HG03175 (cell line): ENCODE results near the gene METTL4.

Source experiments
- ATAC-seq: cut with Tn5 transposase; IDR thresholded peaks from one replicate; pipeline ENCODE4 v1.9.1; 2021; ENCODE audit warnings: mild to moderate bottlenecking, moderate library complexity; ENCODE audit not compliant: unreplicated experiment

The METTL4 gene, protein sequence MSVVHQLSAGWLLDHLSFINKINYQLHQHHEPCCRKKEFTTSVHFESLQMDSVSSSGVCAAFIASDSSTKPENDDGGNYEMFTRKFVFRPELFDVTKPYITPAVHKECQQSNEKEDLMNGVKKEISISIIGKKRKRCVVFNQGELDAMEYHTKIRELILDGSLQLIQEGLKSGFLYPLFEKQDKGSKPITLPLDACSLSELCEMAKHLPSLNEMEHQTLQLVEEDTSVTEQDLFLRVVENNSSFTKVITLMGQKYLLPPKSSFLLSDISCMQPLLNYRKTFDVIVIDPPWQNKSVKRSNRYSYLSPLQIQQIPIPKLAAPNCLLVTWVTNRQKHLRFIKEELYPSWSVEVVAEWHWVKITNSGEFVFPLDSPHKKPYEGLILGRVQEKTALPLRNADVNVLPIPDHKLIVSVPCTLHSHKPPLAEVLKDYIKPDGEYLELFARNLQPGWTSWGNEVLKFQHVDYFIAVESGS

DNA sequence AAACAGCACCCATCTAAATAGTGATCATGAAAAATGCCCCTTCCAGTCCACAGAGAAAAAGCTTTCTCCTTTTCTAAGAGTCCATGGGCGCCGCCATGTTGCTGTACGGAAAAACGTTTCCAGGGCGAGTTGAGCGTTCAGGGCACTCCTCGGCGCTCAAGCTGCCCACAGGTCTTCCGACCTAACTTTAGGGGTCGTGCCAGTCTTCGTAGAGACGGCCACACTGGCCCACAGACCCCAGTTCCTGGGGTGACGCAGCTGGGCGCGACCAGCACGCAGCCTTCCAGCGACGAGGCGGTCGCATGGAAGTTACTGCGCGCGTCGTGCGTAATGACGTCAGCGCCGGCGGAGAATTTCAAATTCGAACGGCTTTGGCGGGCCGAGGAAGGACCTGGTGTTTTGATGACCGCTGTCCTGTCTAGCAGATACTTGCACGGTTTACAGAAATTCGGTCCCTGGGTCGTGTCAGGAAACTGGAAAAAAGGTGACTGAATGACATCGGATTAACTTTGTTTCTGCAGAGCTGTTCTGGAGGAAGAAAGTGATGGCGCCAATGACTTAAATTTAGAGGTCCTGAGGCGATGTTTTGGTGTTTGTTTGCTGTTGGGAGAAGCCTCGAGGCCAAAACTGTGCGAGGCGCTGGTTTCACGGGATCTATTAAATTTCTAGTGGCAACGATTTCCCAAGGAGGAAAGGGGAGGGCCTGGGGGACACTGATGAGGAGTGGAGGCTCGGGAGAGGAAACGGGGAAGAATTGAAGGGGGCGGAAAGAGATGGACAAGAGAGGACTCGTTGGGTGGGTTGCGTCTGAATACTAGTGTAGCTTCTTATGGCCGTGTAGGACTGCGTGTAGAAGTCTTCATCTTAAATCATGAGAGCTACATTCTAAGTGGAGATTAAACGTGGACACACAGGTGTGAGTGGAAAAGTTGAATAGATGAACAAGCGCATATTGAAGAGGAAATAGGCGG, at the start of gene METTL4, which contains the start of gene NDC80:
Gene METTL4, minus strand, starts transcription at position 306 of the 971 bp plus-strand sequence. CDS start 4,289 bp downstream, outside the sequence.
Gene NDC80, plus strand, starts transcription at position 358 of the 971 bp plus-strand sequence. CDS start 1,429 bp downstream, outside the sequence.
- peak; percentile 75 for ATAC-seq

DNA sequence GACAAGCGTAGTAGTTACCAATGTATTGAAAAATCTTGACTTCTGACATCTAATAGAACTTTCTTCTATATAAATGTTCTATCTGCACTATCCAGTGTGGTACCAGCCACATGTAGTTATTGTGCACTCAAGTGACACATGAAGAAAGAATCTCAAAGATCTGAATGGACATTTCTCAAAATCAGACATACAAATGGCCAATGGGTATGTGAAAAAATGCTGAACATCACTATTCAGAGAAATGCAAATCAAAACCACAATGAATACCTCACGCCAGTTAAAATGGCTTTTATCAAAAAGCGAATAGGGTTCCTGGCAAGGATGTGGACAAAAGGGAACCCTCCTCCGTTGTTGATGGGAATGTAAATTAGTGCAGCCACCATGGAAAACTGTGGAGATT, 46.7 kb upstream of the METTL4 start:
- no peak for ATAC-seq

DNA sequence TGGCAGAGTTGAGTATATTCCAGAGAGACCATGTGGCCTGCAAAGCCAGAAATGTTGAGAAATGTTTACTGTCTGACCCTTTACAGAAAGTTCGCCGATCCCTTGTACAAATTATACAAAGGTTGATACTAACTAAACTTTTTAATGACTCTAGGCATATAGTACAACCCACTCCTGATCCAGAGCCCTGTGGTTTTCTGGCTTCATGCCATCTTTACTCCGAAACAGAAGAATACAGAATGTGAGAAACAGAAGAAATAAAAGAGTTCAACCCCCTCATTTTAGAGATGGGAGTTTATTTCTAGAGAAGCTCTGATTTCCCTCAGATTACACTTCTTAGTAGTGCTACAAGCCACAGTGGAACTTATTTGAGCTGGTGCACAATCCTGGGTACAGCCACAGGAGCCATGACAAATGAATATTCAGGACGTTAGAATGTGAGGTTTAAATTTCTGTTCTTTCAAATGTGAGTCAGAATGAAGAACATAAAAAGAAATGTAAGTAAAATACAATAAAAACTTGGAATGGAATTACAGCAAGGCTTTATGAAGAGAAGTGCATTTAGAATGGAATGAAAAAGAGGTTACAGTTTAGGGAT, 46.2 kb upstream of the METTL4 start:
- no peak for ATAC-seq

DNA sequence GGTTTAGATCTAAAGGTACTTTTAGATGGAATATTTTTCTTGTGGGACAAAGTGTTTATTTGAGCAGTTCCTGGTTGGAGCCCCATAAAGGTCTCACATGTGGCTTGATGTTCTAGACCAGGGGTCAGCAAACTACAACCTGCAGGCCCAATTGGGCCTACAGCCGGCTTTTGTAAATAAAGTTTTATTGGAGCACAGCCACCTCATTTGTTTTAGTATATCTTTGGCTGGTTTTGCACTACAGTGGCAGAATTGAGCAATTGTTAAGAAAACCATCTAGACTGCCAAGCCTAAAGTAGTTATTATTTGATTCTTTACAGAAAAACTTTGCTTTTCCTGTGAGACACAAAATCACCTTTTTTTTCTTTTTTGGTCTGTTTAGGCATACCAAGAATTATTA, 41.7 kb upstream of the METTL4 start:
- ATAC-seq: no peak

DNA sequence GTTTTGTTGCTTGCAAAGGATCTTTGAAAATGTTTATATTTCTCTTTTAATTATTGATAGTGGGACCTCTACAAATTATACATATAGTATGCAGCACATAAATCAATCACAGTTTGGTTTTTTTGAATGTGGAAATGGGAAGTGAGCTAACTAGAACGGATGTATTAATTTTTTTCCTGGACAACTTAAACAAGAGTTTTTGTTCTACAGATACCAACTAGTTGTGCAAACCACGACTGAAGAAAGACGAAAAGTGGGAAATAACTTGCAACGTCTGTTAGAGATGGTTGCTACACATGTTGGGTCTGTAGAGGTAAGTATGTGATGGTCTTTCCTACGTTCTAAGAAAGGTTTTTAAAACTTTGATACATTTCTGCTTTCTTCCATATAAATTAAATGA, 39.2 kb upstream of the METTL4 start:
- ATAC-seq: no peak

DNA sequence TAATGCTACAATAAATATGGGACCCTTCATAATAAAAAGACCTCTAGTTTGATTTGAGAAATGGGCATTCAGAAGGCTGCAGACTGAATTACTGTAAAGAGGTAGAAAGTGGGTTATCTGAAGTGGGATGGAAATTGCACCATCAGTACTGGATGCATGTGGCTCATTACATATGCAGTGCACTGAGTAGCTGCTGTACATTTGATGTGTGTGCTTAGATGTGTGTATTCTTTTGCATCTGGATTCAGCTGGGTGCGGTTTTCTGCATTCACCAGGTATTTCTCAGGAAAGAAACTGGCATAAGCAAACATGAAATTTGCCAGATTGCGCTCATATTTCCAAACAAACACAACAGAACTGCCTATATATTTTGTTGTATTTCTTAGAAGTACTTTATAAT, 38.3 kb upstream of the METTL4 start:
- ATAC-seq: no peak

DNA sequence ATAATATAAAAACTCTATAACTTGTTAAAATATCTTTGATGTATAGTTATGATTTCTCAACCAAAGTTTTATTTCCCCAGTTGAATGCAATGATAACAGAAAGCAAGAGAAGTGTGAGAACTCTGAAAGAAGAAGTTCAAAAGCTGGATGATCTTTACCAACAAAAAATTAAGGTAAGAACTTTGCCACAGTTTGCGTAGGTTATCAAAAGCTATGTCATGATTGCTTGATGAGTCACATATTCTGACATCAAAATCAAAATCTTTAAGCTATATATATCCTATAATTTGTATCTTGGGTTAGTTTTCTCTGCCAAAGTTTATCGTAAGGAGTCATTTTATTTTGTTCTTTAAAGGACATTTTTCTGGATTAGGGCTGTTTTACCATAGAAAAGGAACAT, 35.0 kb upstream of the METTL4 start:
- no peak for ATAC-seq

DNA sequence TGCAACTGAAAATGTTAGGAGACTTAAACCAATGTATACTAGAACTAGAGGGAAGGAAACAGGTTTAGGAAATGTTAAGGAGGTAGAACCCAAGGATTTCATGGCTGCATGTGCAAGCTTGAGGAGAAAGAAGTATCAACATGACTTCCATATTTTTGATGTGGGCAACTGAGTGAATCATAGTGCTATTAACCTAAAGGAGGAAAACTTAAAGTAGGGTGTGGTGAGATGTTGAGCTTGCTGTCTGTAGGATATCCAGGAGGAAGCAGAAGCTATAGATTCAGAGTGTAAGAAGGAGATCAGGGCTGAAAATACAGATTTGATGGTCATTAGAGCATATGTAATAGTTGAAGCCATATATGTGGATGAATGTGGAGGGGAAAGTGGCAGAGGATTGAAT, 31.5 kb upstream of the METTL4 start:
- ATAC-seq: no peak

DNA sequence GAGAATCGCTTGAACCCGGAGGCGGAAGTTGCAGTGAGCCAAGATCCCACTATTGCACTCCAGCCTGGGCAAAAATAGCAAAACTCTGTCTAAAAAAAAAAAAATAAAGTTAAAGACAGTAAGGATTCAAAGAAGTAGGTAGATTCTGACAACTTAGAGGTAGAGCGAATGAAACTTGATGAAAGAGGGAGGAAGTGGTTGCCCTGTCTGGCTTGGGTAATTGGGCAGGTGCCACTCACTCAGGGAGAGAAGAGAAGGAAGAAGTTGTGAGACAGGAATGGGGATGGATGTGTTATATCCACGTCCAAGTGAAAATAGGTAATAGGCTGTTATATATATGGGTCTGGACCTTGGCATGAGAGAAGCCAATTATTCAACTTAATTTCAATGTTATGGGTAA, 26.3 kb upstream of the METTL4 start:
- ATAC-seq: no peak

DNA sequence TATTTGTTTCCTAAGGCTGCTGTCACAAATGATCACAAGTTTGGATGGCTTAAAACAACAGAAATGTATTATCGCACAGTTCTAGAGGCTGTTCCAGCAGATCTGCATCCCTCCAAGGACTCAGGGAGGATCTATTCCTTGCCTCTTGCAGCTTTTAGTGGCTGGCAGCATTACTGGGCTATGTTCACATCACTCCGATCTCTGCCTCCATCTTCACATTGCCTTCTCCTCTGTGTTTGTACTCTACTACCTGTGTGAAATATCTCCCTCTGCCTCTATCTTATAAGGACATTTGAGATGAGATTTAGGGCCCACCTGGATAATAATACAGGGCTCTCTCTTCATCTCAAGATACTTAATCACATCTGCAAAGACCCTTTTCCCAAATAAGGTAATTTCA, 19.0 kb upstream of the METTL4 start:
- no peak for ATAC-seq

DNA sequence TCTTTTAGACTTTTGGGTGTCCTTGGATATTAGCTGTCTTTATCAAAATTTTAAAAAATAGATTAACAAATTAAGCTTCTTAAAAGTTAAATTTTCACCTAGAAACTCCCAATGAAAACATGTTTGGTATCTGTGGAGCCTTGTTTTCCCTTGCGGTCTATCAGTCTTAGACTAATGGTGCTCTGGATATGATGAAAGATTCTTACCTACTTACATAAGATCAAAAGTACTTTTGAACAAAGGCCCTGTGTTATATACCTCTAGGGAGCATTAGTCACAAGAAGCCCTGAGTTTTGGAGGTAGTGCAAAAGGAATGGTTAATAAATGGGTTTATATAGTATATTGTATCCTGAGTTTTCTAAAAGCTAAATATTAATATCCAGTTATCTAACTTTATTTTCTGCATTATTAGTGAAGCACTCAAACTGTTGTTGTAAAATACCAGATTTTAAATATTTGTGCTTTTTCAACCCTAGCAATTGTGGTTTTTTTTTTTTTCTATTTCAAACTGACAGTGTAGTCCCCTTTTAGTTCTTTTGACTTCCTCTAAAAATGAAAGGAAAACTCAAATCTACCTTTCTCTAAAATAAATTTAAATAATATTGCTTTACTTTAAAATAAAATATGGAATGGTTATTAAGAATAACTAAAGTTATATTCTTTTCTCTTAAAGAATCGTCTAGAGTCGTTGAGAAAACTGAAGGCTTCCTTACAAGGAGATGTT, 18.2 kb upstream of the METTL4 start:
- ATAC-seq: no peak

DNA sequence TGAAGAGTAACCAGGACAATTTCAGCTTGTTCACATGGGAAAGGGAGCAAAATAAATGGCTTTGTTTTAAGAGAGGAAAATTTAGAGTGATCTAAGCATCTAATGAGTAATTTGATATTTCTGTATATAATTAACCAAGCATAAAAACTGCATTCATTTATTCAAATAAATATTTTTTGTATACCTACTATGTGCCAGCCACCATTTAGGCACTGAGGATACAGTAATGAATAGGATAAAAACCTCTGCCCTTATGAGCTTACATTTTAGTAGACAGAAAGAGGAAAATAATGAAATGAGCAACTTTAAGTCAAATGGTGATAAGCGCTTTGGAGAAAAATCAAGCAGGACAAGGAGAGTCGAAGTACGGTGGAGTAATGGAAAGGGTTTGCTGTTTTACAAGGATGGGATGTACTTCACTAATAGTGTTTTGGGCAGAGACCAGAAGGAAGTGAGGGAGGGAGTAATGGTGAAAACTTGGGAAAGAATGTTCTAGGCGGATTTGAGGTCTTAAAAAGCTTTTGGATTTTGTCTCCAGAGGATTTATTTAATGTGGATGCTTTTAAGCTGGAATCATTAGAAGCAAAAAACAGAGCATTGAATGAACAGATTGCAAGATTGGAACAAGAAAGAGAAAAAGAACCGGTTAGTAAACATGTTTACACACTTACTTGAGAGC, 17.5 kb upstream of the METTL4 start:
- ATAC-seq: no peak

DNA sequence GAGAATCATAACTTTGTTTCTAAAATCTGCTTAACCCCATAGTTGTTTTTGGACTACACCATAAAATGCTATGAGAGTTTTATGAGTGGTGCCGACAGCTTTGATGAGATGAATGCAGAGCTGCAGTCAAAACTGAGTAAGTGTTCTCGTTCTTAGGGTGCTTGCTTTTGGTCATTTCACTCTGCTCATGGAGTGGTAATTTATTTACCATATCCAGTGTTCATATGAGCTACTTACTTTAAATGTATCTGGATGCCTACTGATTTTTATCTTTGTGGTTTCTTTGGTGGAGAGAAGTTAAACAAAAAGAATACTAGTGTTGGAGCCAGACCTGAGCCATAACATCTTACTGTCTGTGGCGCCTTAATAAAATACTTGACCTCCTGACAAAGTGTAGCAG, 16.5 kb upstream of the METTL4 start:
- no peak for ATAC-seq

DNA sequence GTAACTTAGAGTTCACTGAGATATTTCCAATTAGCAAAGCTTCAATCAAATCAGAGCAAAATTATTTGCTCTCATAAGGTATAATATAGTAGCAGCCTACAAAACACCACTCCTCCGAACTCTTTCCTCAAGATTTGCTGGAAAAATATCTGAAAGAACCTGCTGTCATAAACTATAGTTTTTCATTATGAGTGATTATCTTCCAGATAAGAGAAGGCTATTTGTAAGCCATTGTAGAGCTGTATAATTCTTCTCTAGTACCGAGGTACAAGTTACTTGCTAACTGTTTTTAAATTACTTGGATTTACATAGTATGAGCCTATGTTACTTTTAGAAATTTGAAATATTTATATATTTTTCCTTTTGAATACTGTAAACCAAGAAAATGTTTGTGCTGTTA, 2.1 kb upstream of the METTL4 start:
- ATAC-seq: no peak

DNA sequence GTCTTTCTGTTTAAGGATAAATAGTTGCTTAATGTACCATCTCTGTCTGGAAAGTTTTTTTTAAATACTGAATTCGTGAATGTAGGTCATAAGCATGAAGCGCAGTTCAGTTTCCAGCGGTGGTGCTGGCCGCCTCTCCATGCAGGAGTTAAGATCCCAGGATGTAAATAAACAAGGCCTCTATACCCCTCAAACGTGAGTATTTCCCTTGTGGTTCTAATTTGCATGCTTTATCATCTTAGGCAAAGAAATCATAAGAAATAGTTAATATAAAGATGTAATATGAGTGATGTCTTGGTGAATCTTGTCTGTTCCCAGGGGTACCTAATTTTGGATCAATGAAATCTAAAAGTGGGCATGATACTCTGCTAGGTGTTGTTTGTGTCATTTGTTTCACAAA, 1.6 kb upstream of the METTL4 start:
- no peak for ATAC-seq

DNA sequence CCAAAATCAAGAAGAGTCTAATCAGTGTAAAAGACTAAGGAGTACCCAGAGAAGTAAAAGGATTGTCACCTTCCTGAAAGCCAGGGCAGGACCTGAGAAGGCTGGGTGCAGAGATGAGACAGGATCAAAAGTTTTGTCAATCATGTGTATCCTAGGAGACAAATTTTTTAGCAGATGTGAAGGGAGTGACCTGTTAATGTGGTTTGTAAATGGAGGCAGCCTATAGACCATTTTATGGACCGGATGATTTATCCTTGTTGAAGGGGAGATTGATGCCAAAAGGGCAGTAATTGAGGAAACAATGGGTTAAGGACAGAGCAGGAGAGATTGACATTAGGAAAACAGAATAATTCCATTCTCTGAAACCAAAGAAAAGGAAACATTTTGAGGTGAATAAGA, 865 bp upstream of the METTL4 start:
- peak; percentile 22 for ATAC-seq

DNA sequence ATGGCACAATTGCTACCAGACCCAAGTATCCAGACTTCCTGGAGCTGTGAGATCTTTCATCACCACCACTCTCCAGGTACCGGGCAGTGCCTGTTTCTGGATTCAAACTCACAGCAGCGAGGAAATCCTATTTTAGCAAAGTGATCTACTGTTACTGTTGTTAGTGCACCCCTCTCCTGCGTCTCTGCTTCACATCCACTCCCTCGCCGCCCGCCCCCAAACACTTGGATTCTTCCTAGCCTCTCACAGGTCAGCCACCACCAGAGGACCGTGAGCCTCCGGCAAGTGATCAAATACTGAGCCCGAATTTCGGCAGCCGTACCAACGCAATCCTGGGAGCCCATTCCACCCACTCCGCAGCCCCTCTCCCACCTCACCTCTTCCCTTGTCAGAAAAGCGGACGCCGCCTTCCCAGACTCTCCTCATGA, 519 bp downstream of the METTL4 start:
- peak; percentile 48 for ATAC-seq

DNA sequence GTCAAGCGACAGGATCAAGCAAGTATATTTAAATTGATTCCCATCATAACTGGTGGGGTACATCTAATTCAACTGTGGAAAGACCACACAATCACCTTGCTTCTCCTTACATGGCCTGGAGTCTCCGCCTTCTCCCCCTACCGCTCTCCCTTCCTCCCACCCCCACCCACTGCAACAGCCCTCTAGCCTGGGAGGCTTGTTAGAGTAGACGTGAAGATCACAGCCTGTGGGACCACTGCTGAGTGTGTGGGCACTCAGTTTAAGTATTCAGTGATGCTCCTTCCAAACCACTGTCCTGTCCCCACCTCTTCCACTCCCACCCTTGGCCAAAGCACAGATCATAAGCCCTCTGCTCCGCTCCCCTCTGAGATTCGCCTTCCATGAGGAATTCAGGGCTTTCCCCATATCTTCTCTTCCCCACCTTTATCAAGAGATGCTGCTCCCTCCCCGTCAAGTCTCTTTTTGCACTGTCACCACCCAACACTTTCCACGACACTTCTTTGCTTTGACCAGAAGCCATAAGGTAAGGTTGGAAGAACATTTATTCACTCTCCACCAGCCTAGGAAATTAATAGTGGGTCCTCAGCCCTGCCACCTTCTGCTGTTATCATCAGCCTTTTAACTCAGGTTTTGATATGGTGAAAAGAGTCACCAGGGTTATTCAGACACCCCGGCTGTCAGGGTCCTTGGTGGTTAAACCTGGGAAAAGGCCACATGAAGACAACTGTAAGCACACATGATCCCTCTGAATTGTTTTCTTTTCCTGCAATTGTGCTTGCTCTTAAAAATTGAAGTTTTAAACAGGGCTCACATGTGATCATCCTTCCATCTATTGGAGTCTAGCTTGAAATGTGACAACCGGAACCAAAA, 1.7 kb downstream of the METTL4 start:
- no peak for ATAC-seq

DNA sequence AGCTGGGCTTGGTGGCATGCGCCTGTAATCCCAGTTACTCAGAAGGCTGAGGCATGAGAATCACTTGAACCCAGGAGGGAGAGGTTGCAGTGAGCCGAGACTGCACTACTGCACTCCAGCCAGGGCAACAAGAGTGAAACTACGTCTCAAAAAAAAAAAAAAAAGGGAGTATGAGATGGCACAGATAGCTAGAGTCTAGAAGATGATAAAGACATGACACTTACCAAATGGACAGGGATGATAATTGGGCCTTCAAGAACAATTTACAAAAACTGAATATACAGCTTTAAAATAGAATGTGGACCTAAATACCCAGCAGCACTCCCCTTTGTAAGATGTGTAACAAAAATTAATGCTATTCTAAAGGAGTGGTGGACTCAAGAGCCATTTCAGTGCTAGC, 2.7 kb downstream of the METTL4 start:
- ATAC-seq: no peak
